ENCODE measurements around the gene UBL4A. TPM values are rescaled to one million over a fixed set of nuclear protein-coding genes. Genes with fewer than 3 reads are reported as not detected.

The UBL4A gene
- total and polyA plus RNA-seq, 9 of the 15 experiments (the other 6 are each of a cell fraction or from before 2014, with no cell fraction given) = 15.2 to 140 (median 100) TPM

DNA sequence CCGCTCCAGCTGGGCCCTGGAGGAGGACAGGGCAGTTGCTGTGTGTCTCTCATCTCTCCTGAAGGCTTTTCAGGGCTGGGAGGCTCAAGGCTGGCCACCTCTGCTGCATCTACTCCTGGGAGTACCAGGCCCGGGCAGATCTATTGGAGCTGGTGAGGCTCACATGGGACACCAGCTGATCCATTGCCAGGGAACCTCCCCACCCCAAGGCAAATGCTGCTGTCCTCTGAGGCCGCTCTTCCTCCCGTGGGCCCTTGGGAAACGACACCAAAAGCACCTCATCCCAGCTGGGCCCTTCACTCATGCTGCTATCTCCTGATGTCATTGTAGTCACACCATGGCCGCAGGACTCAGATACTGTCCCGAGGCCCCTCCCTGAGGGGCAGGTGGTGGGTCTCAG is 3.6 kb downstream of the UBL4A start (continued):
- TF ChIP-seq, protein P1, sequence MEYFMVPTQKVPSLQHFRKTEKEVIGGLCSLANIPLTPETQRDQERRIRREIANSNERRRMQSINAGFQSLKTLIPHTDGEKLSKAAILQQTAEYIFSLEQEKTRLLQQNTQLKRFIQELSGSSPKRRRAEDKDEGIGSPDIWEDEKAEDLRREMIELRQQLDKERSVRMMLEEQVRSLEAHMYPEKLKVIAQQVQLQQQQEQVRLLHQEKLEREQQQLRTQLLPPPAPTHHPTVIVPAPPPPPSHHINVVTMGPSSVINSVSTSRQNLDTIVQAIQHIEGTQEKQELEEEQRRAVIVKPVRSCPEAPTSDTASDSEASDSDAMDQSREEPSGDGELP (CRISPR knock-in tag; IDR thresholded peaks at IDR 0.05; ENCODE audit: borderline replicate concordance) = peak; percentile 75; the same call in 1 of the 2 replicates
- TF ChIP-seq ZNF586 (CRISPR knock-in tag; conservative IDR thresholded peaks at IDR 0.05) = no peak
- TF ChIP-seq, protein P2, sequence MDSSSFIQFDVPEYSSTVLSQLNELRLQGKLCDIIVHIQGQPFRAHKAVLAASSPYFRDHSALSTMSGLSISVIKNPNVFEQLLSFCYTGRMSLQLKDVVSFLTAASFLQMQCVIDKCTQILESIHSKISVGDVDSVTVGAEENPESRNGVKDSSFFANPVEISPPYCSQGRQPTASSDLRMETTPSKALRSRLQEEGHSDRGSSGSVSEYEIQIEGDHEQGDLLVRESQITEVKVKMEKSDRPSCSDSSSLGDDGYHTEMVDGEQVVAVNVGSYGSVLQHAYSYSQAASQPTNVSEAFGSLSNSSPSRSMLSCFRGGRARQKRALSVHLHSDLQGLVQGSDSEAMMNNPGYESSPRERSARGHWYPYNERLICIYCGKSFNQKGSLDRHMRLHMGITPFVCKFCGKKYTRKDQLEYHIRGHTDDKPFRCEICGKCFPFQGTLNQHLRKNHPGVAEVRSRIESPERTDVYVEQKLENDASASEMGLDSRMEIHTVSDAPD (CRISPR knock-in tag; IDR thresholded peaks at IDR 0.05) = no peak
- no peak for TF ChIP-seq ZNF311 (CRISPR knock-in tag; IDR thresholded peaks at IDR 0.05)
- TF ChIP-seq, protein P3, sequence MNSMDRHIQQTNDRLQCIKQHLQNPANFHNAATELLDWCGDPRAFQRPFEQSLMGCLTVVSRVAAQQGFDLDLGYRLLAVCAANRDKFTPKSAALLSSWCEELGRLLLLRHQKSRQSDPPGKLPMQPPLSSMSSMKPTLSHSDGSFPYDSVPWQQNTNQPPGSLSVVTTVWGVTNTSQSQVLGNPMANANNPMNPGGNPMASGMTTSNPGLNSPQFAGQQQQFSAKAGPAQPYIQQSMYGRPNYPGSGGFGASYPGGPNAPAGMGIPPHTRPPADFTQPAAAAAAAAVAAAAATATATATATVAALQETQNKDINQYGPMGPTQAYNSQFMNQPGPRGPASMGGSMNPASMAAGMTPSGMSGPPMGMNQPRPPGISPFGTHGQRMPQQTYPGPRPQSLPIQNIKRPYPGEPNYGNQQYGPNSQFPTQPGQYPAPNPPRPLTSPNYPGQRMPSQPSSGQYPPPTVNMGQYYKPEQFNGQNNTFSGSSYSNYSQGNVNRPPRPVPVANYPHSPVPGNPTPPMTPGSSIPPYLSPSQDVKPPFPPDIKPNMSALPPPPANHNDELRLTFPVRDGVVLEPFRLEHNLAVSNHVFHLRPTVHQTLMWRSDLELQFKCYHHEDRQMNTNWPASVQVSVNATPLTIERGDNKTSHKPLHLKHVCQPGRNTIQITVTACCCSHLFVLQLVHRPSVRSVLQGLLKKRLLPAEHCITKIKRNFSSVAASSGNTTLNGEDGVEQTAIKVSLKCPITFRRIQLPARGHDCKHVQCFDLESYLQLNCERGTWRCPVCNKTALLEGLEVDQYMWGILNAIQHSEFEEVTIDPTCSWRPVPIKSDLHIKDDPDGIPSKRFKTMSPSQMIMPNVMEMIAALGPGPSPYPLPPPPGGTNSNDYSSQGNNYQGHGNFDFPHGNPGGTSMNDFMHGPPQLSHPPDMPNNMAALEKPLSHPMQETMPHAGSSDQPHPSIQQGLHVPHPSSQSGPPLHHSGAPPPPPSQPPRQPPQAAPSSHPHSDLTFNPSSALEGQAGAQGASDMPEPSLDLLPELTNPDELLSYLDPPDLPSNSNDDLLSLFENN (IDR thresholded peaks at IDR 0.05; ENCODE audit: low read depth in 2 of 2, low read length in 2 of 2) = no peak
- no peak for TF ChIP-seq NFE2 (IDR thresholded peaks at IDR 0.05; ENCODE audit: low read depth)
- TF ChIP-seq, protein P4, sequence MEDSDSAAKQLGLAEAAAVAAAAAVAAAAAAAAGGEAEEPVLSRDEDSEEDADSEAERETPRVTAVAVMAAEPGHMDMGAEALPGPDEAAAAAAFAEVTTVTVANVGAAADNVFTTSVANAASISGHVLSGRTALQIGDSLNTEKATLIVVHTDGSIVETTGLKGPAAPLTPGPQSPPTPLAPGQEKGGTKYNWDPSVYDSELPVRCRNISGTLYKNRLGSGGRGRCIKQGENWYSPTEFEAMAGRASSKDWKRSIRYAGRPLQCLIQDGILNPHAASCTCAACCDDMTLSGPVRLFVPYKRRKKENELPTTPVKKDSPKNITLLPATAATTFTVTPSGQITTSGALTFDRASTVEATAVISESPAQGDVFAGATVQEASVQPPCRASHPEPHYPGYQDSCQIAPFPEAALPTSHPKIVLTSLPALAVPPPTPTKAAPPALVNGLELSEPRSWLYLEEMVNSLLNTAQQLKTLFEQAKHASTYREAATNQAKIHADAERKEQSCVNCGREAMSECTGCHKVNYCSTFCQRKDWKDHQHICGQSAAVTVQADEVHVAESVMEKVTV (CRISPR knock-in tag; IDR thresholded peaks at IDR 0.05) = no peak
- TF ChIP-seq TCF3 (CRISPR knock-in tag; IDR thresholded peaks at IDR 0.05) = no peak
- peak; percentile 44 for TF ChIP-seq CBFA2T3 (IDR thresholded peaks at IDR 0.05)
- TF ChIP-seq, protein P5, sequence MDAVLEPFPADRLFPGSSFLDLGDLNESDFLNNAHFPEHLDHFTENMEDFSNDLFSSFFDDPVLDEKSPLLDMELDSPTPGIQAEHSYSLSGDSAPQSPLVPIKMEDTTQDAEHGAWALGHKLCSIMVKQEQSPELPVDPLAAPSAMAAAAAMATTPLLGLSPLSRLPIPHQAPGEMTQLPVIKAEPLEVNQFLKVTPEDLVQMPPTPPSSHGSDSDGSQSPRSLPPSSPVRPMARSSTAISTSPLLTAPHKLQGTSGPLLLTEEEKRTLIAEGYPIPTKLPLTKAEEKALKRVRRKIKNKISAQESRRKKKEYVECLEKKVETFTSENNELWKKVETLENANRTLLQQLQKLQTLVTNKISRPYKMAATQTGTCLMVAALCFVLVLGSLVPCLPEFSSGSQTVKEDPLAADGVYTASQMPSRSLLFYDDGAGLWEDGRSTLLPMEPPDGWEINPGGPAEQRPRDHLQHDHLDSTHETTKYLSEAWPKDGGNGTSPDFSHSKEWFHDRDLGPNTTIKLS (IDR thresholded peaks at IDR 0.05; ENCODE audit: borderline replicate concordance, low read depth) = no peak
- no peak for TF ChIP-seq TARDBP (IDR thresholded peaks at IDR 0.05)
- TF ChIP-seq YY1 (IDR thresholded peaks at IDR 0.05; ENCODE audit: borderline replicate concordance in 1 of 3, control insufficient read depth in 1 of 3, extremely low read depth in 1 of 3, insufficient read depth in 3 of 3, insufficient read length in 1 of 3, insufficient replicate concordance in 2 of 3, low read depth in 1 of 3, low read length in 2 of 3) = peak in 1 of 3 experiments; percentile 2
- no peak for TF ChIP-seq OTX1 (CRISPR knock-in tag; IDR thresholded peaks at IDR 0.05)
- no peak for TF ChIP-seq ATF1 (CRISPR knock-in tag; IDR thresholded peaks at IDR 0.05)
- no peak for TF ChIP-seq ATF1 (tag; IDR thresholded peaks at IDR 0.05)
- no peak for TF ChIP-seq ZKSCAN1 (IDR thresholded peaks at IDR 0.05; ENCODE audit: low read depth, low read length)
- TF ChIP-seq ZNF263 (CRISPR knock-in tag; IDR thresholded peaks at IDR 0.05; ENCODE audit: borderline replicate concordance) = no peak
